PC-3 (cell line): Measurements from ENCODE around the gene URB1.

Experiments used
- EZH2phosphoT487 ChIP-seq: fragments of 300-600 bp; sonication (generic); IDR thresholded peaks from 2 replicates; pipeline ENCODE4 v1.6.1; 2018; ENCODE audit warnings: mild to moderate bottlenecking, antibody characterized with exemption, low read length, borderline replicate concordance
- TF ChIP-seq, protein P1 (sequence below): fragments of 300-600 bp; sonication (generic); conservative IDR thresholded peaks from 2 replicates; pipeline ENCODE4 v1.5.1; 2017; ENCODE audit warnings: antibody characterized with exemption, low read depth, mild to moderate bottlenecking, low read length

DNA sequence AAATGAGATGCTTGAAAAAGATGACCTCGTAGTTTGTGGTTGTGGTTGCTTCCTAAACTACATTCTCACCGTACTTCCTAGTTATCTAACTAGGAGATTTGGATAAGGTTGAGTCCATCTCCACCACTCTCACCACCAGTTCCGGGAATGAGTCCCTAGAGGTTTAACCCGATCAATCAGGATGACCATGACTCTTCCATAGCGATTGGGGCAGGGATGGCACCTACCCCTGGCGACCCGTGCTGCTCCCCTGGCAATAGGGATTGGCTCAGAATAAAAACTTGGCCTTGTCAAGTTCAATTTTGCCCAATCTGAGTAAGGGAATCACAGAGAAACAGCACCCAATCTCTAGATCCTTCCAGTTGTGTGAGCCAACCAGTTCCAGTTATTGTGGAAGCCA, 111.3 kb downstream of the URB1 start:
- TF ChIP-seq, protein P1, sequence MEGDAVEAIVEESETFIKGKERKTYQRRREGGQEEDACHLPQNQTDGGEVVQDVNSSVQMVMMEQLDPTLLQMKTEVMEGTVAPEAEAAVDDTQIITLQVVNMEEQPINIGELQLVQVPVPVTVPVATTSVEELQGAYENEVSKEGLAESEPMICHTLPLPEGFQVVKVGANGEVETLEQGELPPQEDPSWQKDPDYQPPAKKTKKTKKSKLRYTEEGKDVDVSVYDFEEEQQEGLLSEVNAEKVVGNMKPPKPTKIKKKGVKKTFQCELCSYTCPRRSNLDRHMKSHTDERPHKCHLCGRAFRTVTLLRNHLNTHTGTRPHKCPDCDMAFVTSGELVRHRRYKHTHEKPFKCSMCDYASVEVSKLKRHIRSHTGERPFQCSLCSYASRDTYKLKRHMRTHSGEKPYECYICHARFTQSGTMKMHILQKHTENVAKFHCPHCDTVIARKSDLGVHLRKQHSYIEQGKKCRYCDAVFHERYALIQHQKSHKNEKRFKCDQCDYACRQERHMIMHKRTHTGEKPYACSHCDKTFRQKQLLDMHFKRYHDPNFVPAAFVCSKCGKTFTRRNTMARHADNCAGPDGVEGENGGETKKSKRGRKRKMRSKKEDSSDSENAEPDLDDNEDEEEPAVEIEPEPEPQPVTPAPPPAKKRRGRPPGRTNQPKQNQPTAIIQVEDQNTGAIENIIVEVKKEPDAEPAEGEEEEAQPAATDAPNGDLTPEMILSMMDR, result no peak
- no peak for TF ChIP-seq EZH2phosphoT487
